ENCODE results near the gene DPEP1.

The DPEP1 gene

DNA sequence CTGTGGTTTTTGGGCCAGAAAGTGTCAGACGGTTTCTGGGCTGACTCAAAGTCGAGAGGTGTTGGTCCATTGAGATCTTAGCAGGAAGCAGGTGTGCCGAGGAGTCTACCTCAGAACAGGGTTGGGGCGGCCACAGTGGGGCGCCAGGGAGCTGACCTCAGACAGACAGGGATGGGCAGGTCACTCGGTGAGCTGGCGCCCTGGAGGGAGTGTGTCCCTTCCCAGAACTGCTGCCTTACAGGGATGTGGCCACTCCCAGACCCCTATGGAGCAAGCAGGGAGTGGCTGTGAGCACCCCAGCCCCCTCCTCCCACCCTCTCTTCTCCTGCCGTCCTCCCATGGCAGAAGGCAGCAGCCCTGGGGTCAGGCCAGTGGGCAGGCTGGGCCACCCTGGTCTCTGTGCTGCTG lies 14.0 kb upstream of the DPEP1 start:
- DNase-seq (ENCODE audit: low spot score): no peak

DNA sequence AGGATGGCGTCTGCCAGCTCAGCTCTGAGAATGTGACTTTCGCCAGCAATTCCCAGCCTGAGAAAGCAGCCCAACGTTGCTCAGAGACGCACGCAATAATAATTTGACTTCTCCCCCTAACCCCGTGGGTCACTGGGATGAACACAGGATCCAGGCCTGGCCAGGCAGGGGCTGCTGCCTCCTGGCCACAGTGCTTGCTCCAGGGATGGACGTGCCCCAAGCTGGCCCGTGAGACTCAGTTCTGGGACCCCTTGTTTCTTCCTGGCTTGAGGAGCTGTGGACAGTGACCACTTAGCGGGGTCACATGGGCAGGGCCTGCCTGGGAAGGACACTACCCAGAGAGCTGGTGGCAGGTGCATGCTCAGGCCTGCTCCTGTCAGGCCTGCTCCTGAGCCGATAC lies 13.5 kb upstream of the DPEP1 start:
- DNase-seq (ENCODE audit: low spot score): no peak

DNA sequence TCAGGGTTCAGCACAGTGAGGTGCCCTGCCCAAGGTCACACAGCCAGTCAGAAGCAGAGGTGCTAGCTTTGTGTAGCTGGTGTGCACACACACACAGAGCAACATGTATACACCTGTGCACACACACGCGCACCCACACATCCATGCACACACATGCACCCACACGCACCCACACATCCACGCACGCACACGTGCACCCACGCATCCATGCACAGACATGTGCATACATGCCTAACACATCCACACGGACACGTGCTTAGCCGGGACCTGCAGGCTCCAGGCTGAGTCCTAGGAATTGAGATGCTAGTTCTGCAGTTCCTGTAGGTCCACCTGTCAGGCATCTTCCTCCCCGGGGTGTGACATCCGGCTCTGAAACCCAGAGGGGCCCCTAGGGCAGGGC lies 13.0 kb upstream of the DPEP1 start:
- DNase-seq (ENCODE audit: low spot score): no peak

DNA sequence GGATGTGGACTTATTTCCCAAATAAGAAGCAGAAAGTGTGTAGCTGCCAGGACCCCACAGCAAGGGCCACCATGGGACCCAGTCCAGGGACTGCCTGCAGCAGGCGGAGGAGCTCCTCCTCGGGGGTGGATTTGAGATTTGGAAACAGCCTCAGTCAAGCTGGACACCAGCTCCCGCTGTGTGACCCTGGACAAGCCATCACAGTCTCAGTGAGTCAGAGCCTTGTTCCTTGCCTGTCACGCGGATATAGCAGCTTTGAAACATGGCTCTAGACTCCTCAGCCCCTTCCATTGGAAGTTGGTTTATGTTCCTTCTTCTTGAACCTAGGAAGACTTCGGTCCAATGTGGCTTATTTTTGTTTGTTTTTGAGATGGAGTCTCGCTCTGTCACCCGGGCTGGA lies 12.5 kb upstream of the DPEP1 start:
- no peak for DNase-seq (ENCODE audit: low spot score)

DNA sequence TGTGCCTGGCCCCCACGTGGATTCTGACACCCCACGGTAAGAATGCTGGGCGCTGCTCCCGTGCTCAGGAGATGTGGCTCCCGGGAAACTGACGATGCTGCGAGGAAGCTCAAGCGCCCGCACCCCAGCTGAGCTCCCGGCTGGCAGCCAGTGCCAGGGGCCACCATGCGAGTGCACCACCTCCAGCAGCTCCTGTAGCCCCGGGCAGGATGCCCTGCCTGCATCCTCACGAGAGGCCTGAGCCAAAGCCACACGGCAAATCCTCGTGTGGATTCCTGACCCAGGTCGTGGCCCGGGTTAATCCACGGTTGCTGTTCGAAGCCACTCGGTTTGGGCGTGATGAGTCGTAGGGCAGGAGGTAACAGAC lies 11.6 kb upstream of the DPEP1 start:
- no peak for DNase-seq (ENCODE audit: low spot score)

DNA sequence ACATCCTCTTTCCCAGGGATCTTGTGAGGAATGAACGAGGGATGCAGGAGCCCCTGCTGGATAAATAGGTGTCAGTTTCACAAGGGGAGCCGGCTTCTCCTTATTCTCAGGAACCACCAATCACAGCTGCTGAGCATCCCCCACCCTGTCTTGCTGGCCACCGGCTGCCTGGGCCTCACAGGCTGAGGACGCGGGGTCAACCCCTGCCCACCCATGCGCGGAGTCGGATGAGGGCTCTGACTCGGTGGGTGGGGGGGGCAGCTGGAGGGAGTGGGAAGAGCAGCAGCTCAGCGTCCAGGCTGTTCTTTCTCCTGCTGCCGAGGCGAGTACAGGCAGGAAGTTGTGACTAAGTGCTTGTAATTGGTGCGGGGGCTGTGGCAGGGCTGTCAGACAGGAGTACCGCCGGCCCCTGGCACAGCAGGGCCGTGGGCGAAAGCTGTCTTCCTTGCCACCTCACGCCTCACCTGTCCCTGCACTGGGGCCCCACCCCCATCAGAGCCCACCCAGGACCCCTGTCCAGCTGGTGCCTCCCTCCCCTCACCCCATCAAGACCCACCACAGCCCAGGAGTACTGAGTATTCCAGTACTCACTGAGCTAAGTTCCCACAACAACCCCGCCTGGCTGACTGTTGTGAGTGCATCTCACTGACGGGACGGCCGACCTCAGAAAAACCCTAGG lies 11.0 kb upstream of the DPEP1 start:
- no peak for DNase-seq (ENCODE audit: low spot score)

DNA sequence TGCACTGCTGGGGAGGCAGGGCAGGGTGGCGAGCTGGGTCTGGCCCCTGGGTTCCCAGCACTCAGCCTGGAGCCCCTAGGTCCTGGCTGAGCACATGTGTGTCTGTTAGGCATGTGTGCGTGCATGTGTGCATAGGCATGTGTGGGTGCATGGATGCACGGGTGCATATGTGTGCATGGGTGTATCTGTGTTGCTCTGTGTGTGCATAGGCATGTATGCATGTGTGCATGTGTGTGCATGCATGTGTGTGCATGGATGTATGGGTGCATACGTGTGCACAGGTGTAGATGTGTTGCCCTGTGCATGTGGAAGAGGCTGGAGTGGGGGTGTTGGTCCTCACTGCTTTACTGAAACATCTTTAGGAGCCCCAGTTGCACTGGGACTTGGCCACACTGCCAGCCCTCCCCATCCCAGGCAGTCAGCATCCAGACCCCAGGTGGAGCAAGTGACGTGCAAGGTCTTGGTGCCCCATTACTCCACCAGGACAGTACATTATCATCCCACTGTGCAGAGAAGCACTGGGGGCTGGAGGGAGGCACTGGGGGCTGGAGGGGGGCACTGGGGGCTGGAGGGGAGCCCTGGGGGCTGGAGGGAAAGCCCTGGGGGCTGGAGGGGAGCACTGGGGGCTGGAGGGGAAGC lies 10.4 kb upstream of the DPEP1 start:
- no peak for DNase-seq (ENCODE audit: low spot score)

DNA sequence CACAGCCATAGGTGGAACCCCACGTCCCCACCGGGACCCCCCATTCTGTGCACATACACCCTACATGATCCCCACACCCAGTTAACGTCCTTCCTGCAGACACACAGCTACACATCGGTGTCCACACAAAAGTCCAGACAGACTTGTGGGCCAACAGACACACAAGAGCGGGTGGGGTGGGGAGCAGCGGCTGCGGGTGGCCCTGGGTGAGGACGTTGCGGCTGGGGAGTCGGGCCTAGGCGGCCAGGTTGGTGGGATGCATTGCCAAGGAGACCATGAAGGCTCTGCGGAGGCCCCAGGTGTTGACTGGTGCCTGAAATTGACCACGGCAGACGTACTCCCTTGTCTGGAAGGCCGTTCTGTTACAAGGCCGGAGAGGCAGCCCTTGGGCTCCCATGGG lies 8.7 kb upstream of the DPEP1 start:
- DNase-seq (ENCODE audit: low spot score): no peak

DNA sequence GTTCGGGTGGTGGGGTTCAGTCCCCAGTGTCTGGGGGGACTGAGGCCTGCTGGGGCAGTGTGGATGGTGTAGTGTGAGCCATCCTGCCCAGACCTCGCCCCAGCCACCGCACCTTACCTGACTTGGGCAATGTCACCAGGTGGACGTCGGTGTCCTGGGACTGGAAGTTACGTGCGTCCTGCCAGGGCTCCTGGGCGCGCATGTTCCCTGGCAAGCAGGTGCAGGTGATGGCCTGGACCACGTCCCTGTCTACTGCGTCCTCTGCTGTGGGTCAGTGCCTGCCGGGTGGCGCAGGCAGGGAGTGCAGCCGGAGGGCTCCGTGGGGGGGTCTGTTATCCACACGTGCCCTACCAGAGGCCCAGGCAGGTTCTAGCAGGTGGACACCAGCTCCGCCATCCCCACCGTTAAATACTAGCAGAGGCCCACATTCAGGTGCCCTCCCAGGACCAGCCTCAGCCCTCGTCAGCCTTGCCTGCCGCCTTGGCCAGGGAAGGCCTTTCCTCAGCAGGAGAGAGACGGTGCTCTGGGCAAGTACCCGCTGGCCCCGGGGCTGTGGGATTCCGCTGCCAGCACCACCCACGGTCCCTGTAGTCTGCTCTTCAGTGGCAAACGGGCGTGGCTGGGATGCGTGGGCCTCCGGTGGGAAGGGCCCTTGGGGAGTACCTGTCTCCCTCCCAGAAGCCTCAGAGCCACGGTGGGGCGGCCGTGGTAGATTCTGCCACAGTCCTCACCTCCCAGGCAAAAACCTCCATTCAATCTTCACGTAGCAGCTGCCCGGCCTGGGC lies 8.1 kb upstream of the DPEP1 start:
- no peak for DNase-seq (ENCODE audit: low spot score)

DNA sequence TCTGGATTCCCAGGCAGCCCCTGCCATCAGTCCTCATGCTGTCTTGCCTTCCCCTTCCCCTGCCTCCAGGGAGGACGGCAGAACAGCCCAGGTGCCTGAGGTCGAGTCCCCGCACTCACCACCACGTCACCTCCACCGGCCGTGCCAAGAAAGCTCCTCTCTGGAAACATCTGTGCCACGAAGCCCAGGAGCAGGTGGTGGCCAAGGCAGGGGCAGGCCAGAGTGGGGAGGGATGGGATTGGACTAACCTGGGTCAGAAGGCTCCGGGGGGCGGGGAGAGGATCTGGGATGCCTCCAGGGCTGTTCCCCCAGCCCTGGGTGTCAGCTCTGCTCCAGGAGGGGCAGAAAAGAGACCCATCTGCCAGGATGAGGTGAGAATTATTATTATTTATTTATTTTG lies 7.4 kb upstream of the DPEP1 start:
- DNase-seq (ENCODE audit: low spot score): no peak

DNA sequence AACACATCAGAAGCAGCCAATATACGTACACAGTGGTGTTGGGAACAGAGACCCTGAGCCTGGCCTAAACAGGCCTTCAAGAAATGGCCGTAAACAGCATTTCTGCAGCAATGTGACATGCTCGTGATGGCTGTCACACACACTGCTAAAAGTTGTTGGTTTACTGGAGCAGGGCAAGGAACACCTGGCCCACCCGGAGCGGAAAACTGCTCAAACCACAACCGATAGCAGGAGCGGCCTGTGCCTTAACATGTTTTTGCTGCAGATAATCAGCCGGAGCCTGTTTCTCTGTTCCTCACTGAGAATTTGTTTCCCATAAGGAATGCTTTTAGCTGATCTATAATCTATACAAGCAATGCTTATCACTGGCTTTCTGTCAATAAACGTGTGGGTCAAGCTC lies 6.0 kb upstream of the DPEP1 start:
- DNase-seq (ENCODE audit: low spot score): no peak

DNA sequence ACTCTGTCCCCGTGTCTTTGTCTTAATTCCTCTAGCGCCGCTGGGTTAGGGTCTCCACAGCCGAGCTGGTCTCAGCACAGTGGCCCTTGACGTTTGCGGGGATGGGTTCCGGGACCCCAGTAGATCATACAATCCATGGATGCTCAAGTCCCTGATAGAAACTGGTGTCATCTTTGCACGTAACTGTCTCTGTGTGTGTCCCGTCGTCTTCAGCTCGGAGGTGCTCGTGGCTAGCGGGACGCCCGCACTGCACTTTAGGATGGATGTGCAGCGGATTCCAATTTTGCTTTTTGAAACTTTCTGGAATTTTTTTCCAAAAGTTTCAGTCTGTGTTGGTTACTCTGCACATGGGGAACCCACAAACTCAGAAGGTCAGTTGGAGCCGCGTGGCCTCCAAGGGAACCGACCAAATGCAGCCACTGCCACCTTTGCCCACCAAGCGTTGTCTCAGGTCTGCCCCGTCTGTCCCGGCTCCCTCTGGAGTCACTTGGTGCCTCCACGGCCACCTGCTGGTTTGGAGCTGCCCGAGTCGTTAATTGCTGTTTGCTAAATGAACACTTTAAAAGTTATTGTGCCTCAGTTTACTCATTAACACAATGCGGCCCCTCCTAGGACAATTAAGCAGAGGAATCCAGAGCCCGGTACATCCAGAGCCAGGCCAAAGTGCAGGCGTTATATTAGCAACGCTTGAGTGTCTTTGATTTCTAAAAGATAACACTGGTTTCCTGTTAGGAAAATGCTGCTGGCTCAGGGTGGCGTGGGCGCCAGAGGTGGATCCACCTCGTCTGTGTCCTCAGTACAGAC lies 5.3 kb upstream of the DPEP1 start:
- no peak for DNase-seq (ENCODE audit: low spot score)

DNA sequence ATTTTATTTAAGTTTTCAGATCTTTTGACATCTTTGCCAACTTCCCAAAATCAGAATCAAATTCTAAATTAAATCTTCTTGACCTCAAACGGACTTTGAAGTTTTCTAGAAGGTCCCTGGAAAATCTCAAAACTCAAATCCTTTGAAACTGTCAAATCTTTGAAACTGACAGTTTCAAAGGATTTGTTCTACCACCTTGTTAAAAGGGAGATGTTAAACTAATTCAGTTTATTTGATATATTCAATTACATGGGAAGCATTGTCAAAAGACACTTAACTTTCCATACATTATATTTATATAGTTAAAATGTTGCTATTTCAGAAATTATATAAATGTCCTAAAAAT lies 3.4 kb upstream of the DPEP1 start:
- DNase-seq (ENCODE audit: low spot score): no peak

DNA sequence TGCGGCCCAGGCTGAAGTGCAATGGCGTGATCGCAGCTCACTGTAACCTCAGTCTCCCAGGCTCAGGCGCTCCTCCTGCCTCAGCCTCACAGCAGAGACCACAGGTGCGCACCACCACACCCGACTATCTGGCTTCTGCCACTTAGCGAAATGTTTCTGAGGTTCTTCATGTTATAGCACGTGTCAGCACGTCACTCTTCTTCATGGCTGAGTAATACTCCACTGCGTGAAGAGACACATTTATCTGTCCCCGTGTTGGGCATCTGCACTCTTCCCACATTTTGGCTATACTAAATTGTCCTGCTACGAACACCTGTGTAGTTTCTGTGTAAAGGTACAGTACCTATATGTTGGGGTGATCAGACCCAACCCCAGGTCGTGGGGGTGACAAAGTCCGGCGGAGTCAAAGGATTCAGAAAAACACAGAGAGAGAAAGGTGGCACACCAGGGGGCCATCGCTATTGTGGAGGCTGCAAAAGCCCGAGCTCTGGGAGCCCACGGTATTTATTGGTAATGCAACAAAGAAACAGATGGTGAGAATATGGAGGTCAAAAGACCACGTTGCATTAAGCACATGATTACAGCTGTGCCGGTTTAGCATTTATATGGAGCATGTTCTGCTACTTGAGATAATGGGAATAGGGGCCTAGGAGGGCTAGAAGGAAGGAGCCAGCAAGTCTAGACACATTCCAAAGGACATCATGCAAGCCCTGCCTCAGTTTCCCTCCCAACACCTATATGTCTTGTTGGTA lies 851 bp upstream of the DPEP1 start:
- DNase-seq (ENCODE audit: low spot score): no peak

DNA sequence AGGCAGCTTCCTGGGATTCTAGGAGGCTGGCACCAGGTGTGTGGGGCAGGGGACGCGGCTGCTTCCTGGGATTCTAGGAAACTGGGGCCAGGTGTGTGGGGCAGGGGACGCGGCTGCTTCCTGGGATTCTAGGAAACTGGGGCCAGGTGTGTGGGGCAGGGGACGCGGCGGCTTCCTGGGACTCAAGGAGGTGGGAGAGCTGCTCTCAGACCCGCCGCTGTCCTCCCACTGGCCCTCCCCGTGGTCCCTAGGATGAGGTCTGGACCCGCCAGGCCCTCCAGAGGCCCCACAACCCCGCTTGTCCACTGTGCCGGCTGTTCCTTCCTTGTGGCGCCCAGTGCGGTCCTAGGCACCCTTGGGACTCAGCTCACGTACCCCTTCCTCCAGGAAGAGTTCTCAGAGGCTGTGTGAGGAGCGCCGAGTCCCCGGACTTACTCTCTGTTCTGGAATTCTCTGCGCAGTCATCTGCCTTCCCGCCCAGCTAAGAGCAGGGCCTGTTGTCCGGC lies 565 bp downstream of the DPEP1 start:
- no peak for DNase-seq (ENCODE audit: low spot score)

DNA sequence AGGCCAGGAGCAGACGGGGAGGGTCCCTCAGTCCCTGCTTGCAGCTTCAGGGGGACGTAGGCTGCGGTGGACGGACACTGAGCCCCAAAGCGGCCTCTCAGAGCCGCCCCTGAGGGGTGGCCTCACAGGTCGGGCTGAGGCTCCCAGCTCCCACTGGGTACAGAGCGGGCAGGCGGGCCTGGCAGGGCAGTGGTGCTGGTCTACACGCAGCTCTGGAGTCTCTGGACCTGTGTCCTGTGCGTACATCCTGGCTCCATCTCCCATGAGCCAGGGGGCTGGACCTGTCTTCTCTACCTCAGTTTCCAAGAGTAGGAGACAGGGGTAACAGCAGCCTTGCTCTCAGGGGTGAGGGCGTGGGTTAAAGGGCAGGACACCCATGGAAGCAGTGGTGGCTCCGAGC lies 1.7 kb downstream of the DPEP1 start:
- no peak for DNase-seq (ENCODE audit: low spot score)

DNA sequence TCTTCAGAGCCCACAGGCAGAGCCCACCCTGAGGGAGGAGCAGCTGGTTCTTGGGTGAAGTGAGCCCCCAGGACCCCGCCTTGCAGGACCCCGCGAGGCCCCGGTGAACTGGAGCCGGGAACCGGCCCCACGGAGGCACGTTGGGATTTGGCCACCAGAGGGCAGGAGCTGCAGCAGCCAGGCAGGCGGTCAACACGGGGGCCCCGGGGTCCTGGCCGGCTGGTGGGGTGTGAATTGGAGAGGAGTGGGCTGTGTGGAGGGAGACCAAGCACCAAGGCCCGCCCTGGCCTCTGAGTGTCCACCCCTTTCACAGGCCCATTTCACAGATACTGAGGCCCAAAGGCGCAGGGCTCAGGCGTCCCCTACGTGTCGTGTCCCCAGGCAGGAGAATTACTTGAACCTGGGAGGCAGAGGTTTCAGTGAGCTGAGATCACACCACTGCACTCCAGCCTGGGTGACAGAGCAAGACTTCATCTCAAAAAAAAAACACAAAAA lies 2.2 kb downstream of the DPEP1 start:
- DNase-seq (ENCODE audit: low spot score): peak; percentile 23

DNA sequence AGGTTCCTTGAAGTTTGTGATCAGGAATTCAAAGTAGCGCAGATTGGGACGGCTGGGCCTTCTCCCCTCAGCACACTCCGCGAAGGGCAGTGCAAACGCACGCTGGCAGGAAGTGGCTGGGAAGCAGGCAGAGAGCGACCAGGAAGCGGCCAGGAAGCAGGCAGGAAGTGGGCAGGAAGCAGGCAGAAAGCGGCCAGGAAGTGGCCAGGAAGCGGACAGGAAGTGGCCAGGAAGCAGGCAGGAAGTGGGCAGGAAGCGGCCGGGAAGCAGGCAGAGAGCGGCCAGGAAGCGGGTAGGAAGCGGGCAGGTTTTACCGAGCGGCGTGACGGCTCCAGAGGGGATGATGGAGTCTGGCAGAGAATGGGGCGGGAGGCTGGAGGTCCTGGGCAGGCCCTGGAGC lies 3.2 kb downstream of the DPEP1 start:
- DNase-seq (ENCODE audit: low spot score): no peak

DNA sequence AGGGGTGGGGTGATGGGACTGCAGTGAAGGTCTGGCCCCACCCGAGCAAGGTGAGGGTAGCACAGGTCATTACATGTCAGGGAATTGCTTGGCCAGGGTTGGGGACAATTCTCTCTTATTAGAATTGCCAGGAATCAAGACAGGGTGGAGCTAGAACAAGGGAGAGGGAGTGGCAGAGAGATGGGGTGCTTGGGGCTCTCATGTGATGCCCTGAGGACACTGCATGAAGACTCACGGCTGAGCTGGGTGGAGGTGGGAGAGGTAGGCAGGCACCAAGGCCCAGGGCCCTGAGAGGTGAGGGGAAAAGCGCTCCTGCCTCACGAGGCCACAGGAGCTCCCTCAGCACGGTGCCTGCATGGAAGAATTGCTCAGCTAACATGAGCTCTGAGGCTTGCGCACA lies 3.6 kb downstream of the DPEP1 start:
- DNase-seq (ENCODE audit: low spot score): no peak

DNA sequence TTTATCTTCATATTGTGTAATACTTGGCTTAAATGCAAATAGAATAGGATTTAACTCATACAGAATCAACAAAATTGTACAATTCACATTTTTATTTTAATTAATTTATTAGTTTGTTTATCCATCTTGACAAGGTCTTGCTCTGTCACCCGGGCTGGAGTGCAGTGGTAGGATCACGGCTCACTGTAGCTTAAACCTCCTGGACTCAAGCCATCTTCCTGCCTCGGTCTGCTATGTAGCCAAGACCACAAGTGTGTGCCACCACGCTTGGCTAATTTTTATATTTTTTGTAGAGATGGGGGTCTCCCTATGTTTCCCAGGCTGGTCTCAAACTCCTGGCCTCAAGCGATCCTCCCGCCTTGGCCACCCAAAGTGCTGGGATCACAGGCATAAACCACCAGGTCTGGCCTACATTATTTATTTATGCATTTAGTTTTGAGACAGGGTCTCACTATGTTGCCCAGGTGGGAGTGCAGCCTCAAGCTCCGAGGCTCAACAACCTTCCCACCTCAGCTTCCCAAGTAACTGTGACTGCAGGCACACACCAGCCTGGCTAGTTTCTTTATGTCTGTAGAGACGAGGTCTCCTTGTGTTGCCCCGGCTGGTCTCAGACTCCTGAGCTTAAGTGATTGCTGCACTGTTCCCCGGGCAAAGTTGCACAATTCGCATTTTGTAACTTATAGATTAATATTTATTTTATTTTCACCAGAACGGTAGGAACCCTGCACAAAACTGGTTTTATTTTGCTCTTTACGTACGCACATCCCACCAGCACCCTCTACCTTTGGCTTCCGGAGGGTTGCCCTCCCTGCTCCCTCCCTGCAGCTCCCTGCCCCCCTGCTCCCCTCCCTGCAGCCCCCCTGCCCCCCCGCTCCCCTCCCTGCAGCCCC lies 4.9 kb downstream of the DPEP1 start:
- no peak for DNase-seq (ENCODE audit: low spot score)

DNA sequence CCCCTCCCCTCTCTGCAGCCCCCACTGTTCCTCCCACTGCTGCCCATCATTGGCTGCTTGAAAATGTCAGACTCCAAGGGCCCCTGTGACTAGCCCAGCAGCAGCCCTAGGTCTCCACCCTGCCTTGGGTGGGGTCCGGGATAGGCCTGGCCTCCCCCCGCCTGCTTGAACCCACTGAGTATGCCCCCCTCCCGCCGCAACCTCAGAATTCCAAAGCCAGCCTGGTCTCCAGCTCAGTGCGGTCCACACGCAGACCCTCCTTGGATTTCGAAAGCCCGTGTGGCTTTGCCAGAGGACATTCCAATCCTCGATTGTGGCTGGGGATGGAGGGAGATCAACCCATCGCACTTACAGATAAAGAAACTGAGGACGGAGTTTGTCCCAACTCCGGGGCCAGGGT lies 6.4 kb downstream of the DPEP1 start:
- no peak for DNase-seq (ENCODE audit: low spot score)

Data from hematopoietic multipotent progenitor cell treated with erythropoietin and hydrocortisone succinate and interleukin-3 and kit ligand, for 15 days (in vitro differentiated cells).